WTC11 (cell line): Measurements from ENCODE around the gene KLHL30.

Experiments
- CREM ChIP-seq: sonication (generic); formaldehyde crosslinking; IDR thresholded peaks from 2 replicates; pipeline ENCODE4 v1.8.1; 2022; ENCODE audit warnings: mild to moderate bottlenecking, missing genetic modification reagents, moderate library complexity
- CTCF ChIP-seq: fragments of 200-600 bp; IDR thresholded peaks from 2 replicates; pipeline ENCODE4 v1.8.0; 2022; ENCODE audit warnings: antibody characterized with exemption
- ESRRA ChIP-seq: sonication (generic); formaldehyde crosslinking; IDR thresholded peaks from 2 replicates; pipeline ENCODE4 v1.8.1; 2022; ENCODE audit warnings: mild to moderate bottlenecking, missing genetic modification reagents, borderline replicate concordance
- FOXP4 ChIP-seq: sonication (generic); formaldehyde crosslinking; IDR thresholded peaks from 2 replicates; pipeline ENCODE4 v1.8.0; 2022; ENCODE audit warnings: mild to moderate bottlenecking, missing genetic modification reagents
- MAX ChIP-seq: sonication (generic); formaldehyde crosslinking; IDR thresholded peaks from 2 replicates; pipeline ENCODE4 v1.8.0; 2022; ENCODE audit warnings: mild to moderate bottlenecking, missing genetic modification reagents
- MLX ChIP-seq: sonication (generic); formaldehyde crosslinking; IDR thresholded peaks from 2 replicates; pipeline ENCODE4 v1.8.1; 2023; ENCODE audit warnings: mild to moderate bottlenecking, missing genetic modification reagents, moderate library complexity
- SMAD3 ChIP-seq: sonication (generic); formaldehyde crosslinking; IDR thresholded peaks from 2 replicates; pipeline ENCODE4 v1.8.0; 2022; ENCODE audit warnings: missing genetic modification reagents, mild to moderate bottlenecking, borderline replicate concordance
- SOX15 ChIP-seq: fragments of 250-450 bp; sonication (Bioruptor Pico); IDR thresholded peaks from 2 replicates; pipeline ENCODE4 v1.9.0; 2021; ENCODE audit warnings: mild to moderate bottlenecking
- SP1 ChIP-seq: sonication (generic); formaldehyde crosslinking; conservative IDR thresholded peaks from 2 replicates; pipeline ENCODE4 v1.8.1; 2022; ENCODE audit warnings: missing genetic modification reagents
- USF2 ChIP-seq: sonication (generic); formaldehyde crosslinking; IDR thresholded peaks from 2 replicates; pipeline ENCODE4 v1.8.1; 2023; ENCODE audit warnings: mild to moderate bottlenecking, missing genetic modification reagents, moderate library complexity
- ZNF232 ChIP-seq: sonication (generic); formaldehyde crosslinking; IDR thresholded peaks from 2 replicates; pipeline ENCODE4 v1.8.0; 2022; ENCODE audit warnings: mild to moderate bottlenecking, missing genetic modification reagents

GRCh38 chr2:238144262-238144661 lies 5.8 kb downstream of the KLHL30 start:
- no peak for TF ChIP-seq MAX (CRISPR knock-in tag)
- no peak for TF ChIP-seq CTCF
- TF ChIP-seq USF2 = no peak
- no peak for TF ChIP-seq CREM
- TF ChIP-seq ZNF232 = no peak
- TF ChIP-seq SP1 (CRISPR knock-in tag) = no peak
- TF ChIP-seq FOXP4 = no peak
- TF ChIP-seq ESRRA (CRISPR knock-in tag) = no peak
- TF ChIP-seq SOX15 (CRISPR knock-in tag) = no peak
- no peak for TF ChIP-seq MLX (CRISPR knock-in tag)
- TF ChIP-seq SMAD3 (CRISPR knock-in tag) = no peak
